Sigmoid colon (tissue), 7 donors: Measurements from ENCODE around the gene PRKAG2. TPM values are rescaled to one million over a fixed set of nuclear protein-coding genes. Genes with fewer than 3 reads are reported as not detected.

Experiments used
- DNase-seq: peaks from one replicate; pipeline ENCODE4 v3.0.0-alpha.2; 2019
- H3K27ac ChIP-seq, 4 donors: fragments of 200-600 bp; sonication (generic); one replicate each; pipeline ENCODE4 v1.5.1; 2016 to 2019; ENCODE audit warnings: mild to moderate bottlenecking in 1 of 4
- H3K27me3 ChIP-seq, 3 donors: fragments of 200-600 bp; sonication (generic); one replicate each; pipeline ENCODE4 v1.5.1; 2019; ENCODE audit warnings: mild to moderate bottlenecking in 1 of 3
- H3K36me3 ChIP-seq, 4 donors: fragments of 200-600 bp; sonication (generic); one replicate each; pipeline ENCODE4 v1.5.1; 2016 to 2019
- H3K4me1 ChIP-seq, 4 donors: fragments of 200-600 bp; sonication (generic); one replicate each; pipeline ENCODE4 v1.5.1; 2017 to 2019
- H3K4me3 ChIP-seq, 4 donors: fragments of 200-600 bp; sonication (generic); one replicate each; pipeline ENCODE4 v1.5.1; 2017 to 2019; ENCODE audit warnings: mild to moderate bottlenecking in 2 of 4, moderate library complexity in 1 of 4
- H3K9me3 ChIP-seq, 4 donors: fragments of 200-600 bp in 3 of 4; sonication (generic) in 3 of 4; one replicate each; pipeline versions ENCODE4 v1.5.1 to v1.6.1; 2013 to 2019
- EP300 ChIP-seq, 4 donors: sonication (generic); formaldehyde crosslinking; IDR thresholded peaks; one replicate each; pipeline ENCODE4 v1.6.1; 2017; ENCODE audit warnings: antibody characterized with exemption in 4 of 4
- POLR2A ChIP-seq, 2 donors: fragments of 450-650 bp; IDR thresholded peaks; one replicate each; pipeline ENCODE4 v1.6.1; 2016; ENCODE audit warnings: antibody characterized with exemption in 2 of 2, mild to moderate bottlenecking in 2 of 2, moderate library complexity in 2 of 2
- POLR2AphosphoS5 ChIP-seq, 4 donors: sonication (generic); formaldehyde crosslinking; IDR thresholded peaks; one replicate each; pipeline ENCODE4 v1.6.1; 2017; ENCODE audit warnings: antibody characterized with exemption in 4 of 4
- WGBS, 2 donors: extraction: QIAGEN DNeasy Blood & Tissue Kit; methylation state at CpG; one replicate each; pipeline ENCODE4 v1.1.7; 2013; 5-methylcytosine and 5-hydroxymethylcytosine counted together
- intact Hi-C: fragments of 100-400 bp; cut with DNase I; formaldehyde crosslinking; loops from one replicate; pipeline ENCODE4 v1.15.1; 2023
- polyA plus RNA-seq, 3 donors: library from polyadenylated mRNA; stranded (reverse); fragments of 200-250 nt; gene quantifications; one replicate each; pipeline ENCODE4 v1.2.3, GENCODE V29; 2013
- total RNA-seq, 4 donors: library from RNA; depleted of rRNA; stranded (reverse); fragments of >200 nt; gene quantifications; one replicate each; pipeline ENCODE4 v1.1.0, GENCODE V29; 2016
- TF ChIP-seq, protein P1 (sequence below), 4 experiments: fragments of 450-650 bp in 3 of 4; fragments of 200-600 bp in 1 of 4; IDR thresholded peaks; one replicate each; pipeline ENCODE4 v1.5.1; 2016 to 2019; ENCODE audit warnings: antibody characterized with exemption in 4 of 4, mild to moderate bottlenecking in 3 of 4, moderate library complexity in 2 of 4
- donor health status: healthy with polysubstance abuse.
- donor health status: Bipolar disorder and iron deficiency.
- donor health status: healthy.

Gene PRKAG2
- total and polyA plus RNA-seq, 7 donors: 19.2 to 51.2 (median 37.1) TPM

DNA sequence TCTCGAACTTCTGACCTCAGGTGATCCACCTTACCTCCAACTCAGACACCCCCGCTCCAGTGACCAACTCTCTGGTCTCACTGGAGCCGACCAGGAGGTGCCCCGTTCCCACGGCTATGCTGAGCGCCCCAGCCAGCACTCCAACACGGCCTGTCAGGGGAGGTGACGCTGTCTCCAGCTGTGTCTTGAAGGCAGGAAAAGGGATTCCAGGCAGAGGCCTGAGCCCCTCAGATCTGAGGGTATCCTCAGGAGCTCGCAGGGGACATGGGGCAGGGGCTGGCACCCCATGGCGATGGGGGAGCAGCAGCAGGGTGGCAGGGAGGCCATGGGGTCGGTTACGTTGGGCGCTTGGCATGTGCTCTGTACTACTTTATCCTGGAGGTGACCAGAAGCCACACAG is 262.9 kb downstream of the PRKAG2 start:
- no peaks in the 10 kb centered on the region for H3K9me3 ChIP-seq
- WGBS, 2 donors: 96 to 97% methylated on average over 13 of the region's 13 CpGs
- TF ChIP-seq POLR2A (IDR thresholded peaks at IDR 0.05) (no peak), POLR2AphosphoS5 (IDR thresholded peaks at IDR 0.05) (no peak), EP300 (IDR thresholded peaks at IDR 0.05) (no peak)
- TF ChIP-seq, protein P1, sequence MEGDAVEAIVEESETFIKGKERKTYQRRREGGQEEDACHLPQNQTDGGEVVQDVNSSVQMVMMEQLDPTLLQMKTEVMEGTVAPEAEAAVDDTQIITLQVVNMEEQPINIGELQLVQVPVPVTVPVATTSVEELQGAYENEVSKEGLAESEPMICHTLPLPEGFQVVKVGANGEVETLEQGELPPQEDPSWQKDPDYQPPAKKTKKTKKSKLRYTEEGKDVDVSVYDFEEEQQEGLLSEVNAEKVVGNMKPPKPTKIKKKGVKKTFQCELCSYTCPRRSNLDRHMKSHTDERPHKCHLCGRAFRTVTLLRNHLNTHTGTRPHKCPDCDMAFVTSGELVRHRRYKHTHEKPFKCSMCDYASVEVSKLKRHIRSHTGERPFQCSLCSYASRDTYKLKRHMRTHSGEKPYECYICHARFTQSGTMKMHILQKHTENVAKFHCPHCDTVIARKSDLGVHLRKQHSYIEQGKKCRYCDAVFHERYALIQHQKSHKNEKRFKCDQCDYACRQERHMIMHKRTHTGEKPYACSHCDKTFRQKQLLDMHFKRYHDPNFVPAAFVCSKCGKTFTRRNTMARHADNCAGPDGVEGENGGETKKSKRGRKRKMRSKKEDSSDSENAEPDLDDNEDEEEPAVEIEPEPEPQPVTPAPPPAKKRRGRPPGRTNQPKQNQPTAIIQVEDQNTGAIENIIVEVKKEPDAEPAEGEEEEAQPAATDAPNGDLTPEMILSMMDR (IDR thresholded peaks at IDR 0.05): no peak
- peaks cover 0 to 10% (median 2%) of the 10 kb centered on the region in 4 donors for H3K36me3 ChIP-seq
- intact Hi-C loops: no loop called here
- no peak overlapping the region for H3K4me3 ChIP-seq
- DNase-seq: no peak
- H3K27ac ChIP-seq: no peak overlapping the region
- no peaks in the 10 kb centered on the region for H3K27me3 ChIP-seq
- peaks cover 0 to 19% (median 7%) of the 10 kb centered on the region in 4 donors for H3K4me1 ChIP-seq

DNA sequence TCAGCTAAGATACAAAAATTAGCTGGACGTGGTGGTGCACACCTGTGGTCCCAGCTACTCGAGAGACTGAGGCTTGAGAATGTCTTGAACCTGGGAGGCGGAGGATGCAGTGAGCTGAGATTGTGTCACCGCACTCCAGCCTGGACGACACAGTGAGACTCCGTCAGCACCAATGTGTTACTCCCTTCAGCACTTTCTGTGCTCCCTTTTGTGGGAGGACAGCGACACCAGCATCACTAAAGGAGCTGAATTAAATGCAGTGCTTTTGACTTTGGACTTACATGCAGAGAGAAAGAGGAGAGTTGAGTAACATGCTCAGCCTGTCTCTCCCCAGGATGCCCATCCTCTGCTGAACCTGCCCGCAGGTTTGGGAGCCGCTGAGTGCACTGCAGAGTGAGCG is 265.0 kb downstream of the PRKAG2 start:
- TF ChIP-seq EP300 (IDR thresholded peaks at IDR 0.05) (no peak), POLR2AphosphoS5 (IDR thresholded peaks at IDR 0.05) (no peak), POLR2A (IDR thresholded peaks at IDR 0.05) (no peak)
- TF ChIP-seq, protein P1 (IDR thresholded peaks at IDR 0.05): no peak
- no peaks in the 10 kb centered on the region for H3K27me3 ChIP-seq
- peak; percentile 58 for DNase-seq
- peaks cover 0 to 29% (median 19%) of the 10 kb centered on the region in 4 donors for H3K4me1 ChIP-seq
- peaks cover 0 to 10% (median 2%) of the 10 kb centered on the region in 4 donors for H3K36me3 ChIP-seq
- no peak overlapping the region for H3K27ac ChIP-seq
- H3K9me3 ChIP-seq: no peaks in the 10 kb centered on the region
- WGBS, 2 donors: 96% methylated on average over 10 of the region's 10 CpGs
- intact Hi-C loops: no loop called here
- no peak overlapping the region for H3K4me3 ChIP-seq

DNA sequence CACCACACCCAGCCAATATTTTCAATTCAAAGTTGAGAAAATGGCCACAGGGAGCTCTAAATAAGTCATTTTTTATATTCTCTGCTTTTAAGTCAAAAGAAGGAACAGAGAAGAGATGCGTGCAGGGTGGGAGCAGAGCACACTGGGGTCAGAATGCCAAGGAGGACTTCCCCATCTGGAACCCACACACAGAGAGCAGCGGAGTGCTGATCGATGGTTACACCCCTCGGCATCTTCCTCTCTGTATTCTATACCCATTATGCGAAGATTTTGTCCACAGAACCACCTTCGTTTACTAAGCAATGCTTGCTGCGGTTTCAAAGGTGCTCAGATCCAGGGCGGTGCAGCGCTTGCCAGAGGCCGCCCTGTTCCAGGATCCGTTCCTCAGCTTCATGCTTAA is 265.9 kb downstream of the PRKAG2 start:
- no peaks in the 10 kb centered on the region for H3K9me3 ChIP-seq
- H3K4me1 ChIP-seq: peaks cover 0 to 26% (median 16%) of the 10 kb centered on the region in 4 donors
- DNase-seq: no peak
- WGBS, 2 donors: 94% methylated on average over 11 of the region's 11 CpGs
- H3K27me3 ChIP-seq: no peaks in the 10 kb centered on the region
- H3K36me3 ChIP-seq: peaks cover 0 to 10% (median 2%) of the 10 kb centered on the region in 4 donors
- no peak overlapping the region for H3K4me3 ChIP-seq
- TF ChIP-seq POLR2AphosphoS5 (IDR thresholded peaks at IDR 0.05): no peak
- no peak for TF ChIP-seq EP300 (IDR thresholded peaks at IDR 0.05)
- TF ChIP-seq, protein P1 (IDR thresholded peaks at IDR 0.05): no peak
- TF ChIP-seq POLR2A (IDR thresholded peaks at IDR 0.05): no peak
- intact Hi-C loops: no loop called here
- no peak overlapping the region for H3K27ac ChIP-seq

DNA sequence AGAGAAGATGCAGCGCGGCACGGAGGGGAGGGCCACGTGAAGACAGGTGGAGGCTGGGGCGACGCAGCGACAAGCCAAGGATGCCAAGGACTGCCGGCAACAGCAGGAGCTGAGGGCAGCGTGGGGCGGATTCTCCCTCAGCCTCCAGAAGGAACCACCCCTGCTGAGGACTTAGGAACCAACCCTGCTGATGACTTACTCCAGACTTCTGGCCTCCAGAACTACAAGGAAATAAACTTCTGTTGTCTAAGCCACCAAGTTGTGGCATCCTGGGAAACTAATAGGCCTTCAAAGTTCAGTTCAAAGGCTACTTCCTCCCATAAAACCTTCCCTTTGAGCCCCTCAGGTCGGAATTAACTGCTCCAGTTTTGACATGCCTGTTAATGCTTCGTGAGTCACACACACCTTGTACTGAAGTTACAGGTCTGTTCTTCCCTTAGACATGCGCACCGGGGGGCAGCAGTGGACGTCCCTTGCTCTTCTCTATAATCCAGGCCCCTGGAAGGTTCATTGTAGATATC is 268.8 kb downstream of the PRKAG2 start:
- intact Hi-C loops: no loop called here
- Histone ChIP-seq H3K9me3 (no peaks in the 10 kb centered on the region), H3K36me3 (peaks cover 0 to 18% (median 2%) of the 10 kb centered on the region in 4 donors), H3K4me3 (no peak overlapping the region), H3K27ac (no peak overlapping the region), H3K27me3 (no peaks in the 10 kb centered on the region), H3K4me1 (peaks cover 0 to 18% (median 13%) of the 10 kb centered on the region in 4 donors)
- DNase-seq: no peak
- no peak for TF ChIP-seq POLR2AphosphoS5 (IDR thresholded peaks at IDR 0.05)
- TF ChIP-seq EP300 (IDR thresholded peaks at IDR 0.05): no peak
- TF ChIP-seq, protein P1 (IDR thresholded peaks at IDR 0.05): no peak
- TF ChIP-seq POLR2A (IDR thresholded peaks at IDR 0.05): no peak
- WGBS, 2 donors: 56 to 80% methylated on average over 15 of the region's 15 CpGs

DNA sequence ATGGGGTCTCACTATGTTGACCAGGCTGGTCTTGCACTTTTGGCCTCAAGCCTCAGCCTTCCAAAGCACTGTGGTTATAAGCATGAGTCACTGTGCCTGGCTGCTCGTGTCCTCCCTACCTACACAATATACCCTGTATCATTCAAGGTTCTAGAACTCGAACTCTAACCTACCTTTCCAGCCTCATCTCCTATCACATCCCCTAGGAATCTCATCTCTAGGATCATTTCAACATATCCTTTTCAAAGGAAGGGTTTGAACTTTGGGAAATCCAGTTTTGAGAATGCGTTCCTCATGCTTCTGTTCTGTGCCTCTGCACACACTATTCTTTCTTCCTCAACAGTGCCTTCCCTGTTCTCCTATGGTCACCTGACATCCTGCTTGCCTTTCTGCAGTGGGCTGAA is 269.4 kb downstream of the PRKAG2 start:
- Histone ChIP-seq H3K9me3 (no peaks in the 10 kb centered on the region), H3K27ac (peak overlapping the region in 2 of 4 donors; percentile 4 to 14), H3K36me3 (peaks cover 0 to 18% (median 2%) of the 10 kb centered on the region in 4 donors), H3K4me1 (peaks cover 0 to 18% (median 13%) of the 10 kb centered on the region in 4 donors), H3K4me3 (no peak overlapping the region), H3K27me3 (no peaks in the 10 kb centered on the region)
- no peak for TF ChIP-seq POLR2AphosphoS5 (IDR thresholded peaks at IDR 0.05)
- TF ChIP-seq EP300 (IDR thresholded peaks at IDR 0.05): no peak
- TF ChIP-seq POLR2A (IDR thresholded peaks at IDR 0.05): no peak
- TF ChIP-seq, protein P1 (IDR thresholded peaks at IDR 0.05): no peak
- intact Hi-C loops: no loop called here
- 72 to 79% methylated on average over 3 of the region's 3 CpGs for WGBS, 2 donors
- DNase-seq: no peak
